ENCODE results near the gene MED22. TPM values are rescaled to one million over a fixed set of nuclear protein-coding genes. Genes with fewer than 3 reads are reported as not detected.

Gene MED22
- total RNA-seq, 2 donors from 2014 or later = 16.5 to 21.3 TPM

GRCh38 chr9:133375116-133375723 is 27.3 kb upstream of the MED22 start:
- Histone ChIP-seq H3K9ac (ENCODE audit: low read depth in 2 of 2, low read length in 2 of 2) (peak overlapping the region; percentile 94 to 98), H3K27ac (peak overlapping the region; percentile 95), H3K27me3 (no peaks in the 10 kb centered on the region), H3K36me3 (no peaks in the 10 kb centered on the region), H3K4me3 (peak overlapping the region; percentile 73), H3K9me3 (no peaks in the 10 kb centered on the region), H3K4me1 (peaks cover 15% of the 10 kb centered on the region)
- TF ChIP-seq CTCF (IDR thresholded peaks at IDR 0.05) = no peak
- intact Hi-C loops (cut with DNase I) = no loop called here
- DNase-seq = peak; percentile 73

GRCh38 chr9:133374612-133375115 is 26.7 kb upstream of the MED22 start:
- peaks cover 18% of the 10 kb centered on the region for H3K4me1 ChIP-seq
- DNase-seq = no peak
- H3K27me3 ChIP-seq = no peaks in the 10 kb centered on the region
- H3K36me3 ChIP-seq = no peaks in the 10 kb centered on the region
- H3K27ac ChIP-seq = peak overlapping the region; percentile 95
- no peaks in the 10 kb centered on the region for H3K9me3 ChIP-seq
- TF ChIP-seq CTCF (IDR thresholded peaks at IDR 0.05) = no peak
- intact Hi-C loops (cut with DNase I) = no loop called here
- H3K9ac ChIP-seq (ENCODE audit: low read depth in 2 of 2, low read length in 2 of 2) = peak overlapping the region; percentile 94 to 98
- H3K4me3 ChIP-seq = peak overlapping the region; percentile 73

- DNase-seq = no peak
- TF ChIP-seq CTCF (IDR thresholded peaks at IDR 0.05) = no peak
- no peaks in the 10 kb centered on the region for H3K9me3 ChIP-seq
- H3K27ac ChIP-seq = peak overlapping the region; percentile 9
- H3K36me3 ChIP-seq = no peaks in the 10 kb centered on the region
- intact Hi-C loops (cut with DNase I) = no loop called here
- H3K9ac ChIP-seq (ENCODE audit: low read depth in 2 of 2, low read length in 2 of 2) = peak overlapping the region in 1 of 2 donors; percentile 32
- H3K27me3 ChIP-seq = no peaks in the 10 kb centered on the region
- H3K4me1 ChIP-seq = peaks cover 41% of the 10 kb centered on the region
- H3K4me3 ChIP-seq = no peak overlapping the region
These were observed 24.2 kb upstream of the MED22 start for GRCh38 chr9:133372144-133372543.

GRCh38 chr9:133371261-133371711 is 23.4 kb upstream of the MED22 start:
- intact Hi-C loops (cut with DNase I) = no loop called here
- no peak for DNase-seq
- H3K36me3 ChIP-seq = no peaks in the 10 kb centered on the region
- H3K4me3 ChIP-seq = no peak overlapping the region
- H3K9me3 ChIP-seq = no peaks in the 10 kb centered on the region
- peak overlapping the region; percentile 6 to 32 for H3K9ac ChIP-seq (ENCODE audit: low read depth in 2 of 2, low read length in 2 of 2)
- peaks cover 41% of the 10 kb centered on the region for H3K4me1 ChIP-seq
- no peaks in the 10 kb centered on the region for H3K27me3 ChIP-seq
- H3K27ac ChIP-seq = peak overlapping the region; percentile 9
- TF ChIP-seq CTCF (IDR thresholded peaks at IDR 0.05) = no peak

GRCh38 chr9:133370685-133371084 is 22.8 kb upstream of the MED22 start:
- TF ChIP-seq CTCF (IDR thresholded peaks at IDR 0.05) = no peak
- no peak overlapping the region for H3K9ac ChIP-seq (ENCODE audit: low read depth in 2 of 2, low read length in 2 of 2)
- no peak overlapping the region for H3K4me3 ChIP-seq

More at GRCh38 chr9:133370685-133371084, 22.8 kb upstream of the MED22 start:
- no peaks in the 10 kb centered on the region for H3K9me3 ChIP-seq
- peaks cover under 1% of the 10 kb centered on the region for H3K36me3 ChIP-seq
- intact Hi-C loops (cut with DNase I) = no loop called here
- H3K27ac ChIP-seq = no peak overlapping the region
- H3K4me1 ChIP-seq = peaks cover 41% of the 10 kb centered on the region
- DNase-seq = no peak
- no peaks in the 10 kb centered on the region for H3K27me3 ChIP-seq
